Stimulated activated memory B cell treated with anti-CD40 and anti-IgM and Interleukin-4, amounts not matched to agents 10 μg/mL and 1 μg/mL and 100 μg/mL, for 72 hours (primary cell): ENCODE measurements around the gene HS6ST2.

ENCODE experiments used
- ATAC-seq: fragments of 150-1000 bp; cut with Tn5 transposase; 2 replicates; pipeline ENCODE4 v1.10.0; 2021
- H3K27ac Mint-ChIP-seq: one replicate; pipeline ENCODE4 v1.8.0; 2022; ENCODE audit warnings: mild to moderate bottlenecking, mixed read lengths
- H3K27me3 Mint-ChIP-seq: one replicate; pipeline ENCODE4 v1.8.0; 2022; ENCODE audit warnings: mixed read lengths
- H3K36me3 Mint-ChIP-seq: one replicate; pipeline ENCODE4 v1.8.0; 2022; ENCODE audit warnings: mixed read lengths
- H3K4me1 Mint-ChIP-seq: one replicate; pipeline ENCODE4 v1.8.0; 2022; ENCODE audit warnings: mixed read lengths
- H3K4me3 Mint-ChIP-seq: one replicate; pipeline ENCODE4 v1.8.0; 2022; ENCODE audit warnings: mild to moderate bottlenecking, moderate library complexity, mixed read lengths
- H3K9me3 Mint-ChIP-seq: one replicate; pipeline ENCODE4 v1.8.0; 2022; ENCODE audit warnings: mixed read lengths

Gene HS6ST2

DNA sequence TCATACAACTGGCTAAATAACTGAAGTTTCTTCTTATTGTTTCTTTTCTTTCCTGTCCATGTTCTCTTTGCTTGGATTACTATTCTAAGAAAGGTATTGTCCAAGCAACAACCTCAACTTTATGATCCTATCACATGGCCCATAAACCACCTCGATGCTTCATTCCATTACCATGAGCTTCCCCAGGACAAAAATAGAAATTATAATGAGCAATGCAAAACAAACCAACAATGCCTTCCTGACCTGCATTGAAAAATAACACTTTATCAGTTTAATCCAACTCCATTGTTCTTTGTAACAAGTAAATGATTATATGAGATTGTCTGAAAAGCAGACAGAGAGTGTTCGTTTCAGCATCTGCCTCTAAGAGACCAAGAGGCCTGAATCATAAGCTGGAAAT is 148.8 kb downstream of the HS6ST2 start:
- Mint-ChIP-seq H3K27ac (no peak overlapping the region), H3K4me3 (no peak overlapping the region), H3K36me3 (no peaks in the 10 kb centered on the region), H3K4me1 (no peaks in the 10 kb centered on the region), H3K27me3 (no peaks in the 10 kb centered on the region), H3K9me3 (no peaks in the 10 kb centered on the region)
- no peak for ATAC-seq

DNA sequence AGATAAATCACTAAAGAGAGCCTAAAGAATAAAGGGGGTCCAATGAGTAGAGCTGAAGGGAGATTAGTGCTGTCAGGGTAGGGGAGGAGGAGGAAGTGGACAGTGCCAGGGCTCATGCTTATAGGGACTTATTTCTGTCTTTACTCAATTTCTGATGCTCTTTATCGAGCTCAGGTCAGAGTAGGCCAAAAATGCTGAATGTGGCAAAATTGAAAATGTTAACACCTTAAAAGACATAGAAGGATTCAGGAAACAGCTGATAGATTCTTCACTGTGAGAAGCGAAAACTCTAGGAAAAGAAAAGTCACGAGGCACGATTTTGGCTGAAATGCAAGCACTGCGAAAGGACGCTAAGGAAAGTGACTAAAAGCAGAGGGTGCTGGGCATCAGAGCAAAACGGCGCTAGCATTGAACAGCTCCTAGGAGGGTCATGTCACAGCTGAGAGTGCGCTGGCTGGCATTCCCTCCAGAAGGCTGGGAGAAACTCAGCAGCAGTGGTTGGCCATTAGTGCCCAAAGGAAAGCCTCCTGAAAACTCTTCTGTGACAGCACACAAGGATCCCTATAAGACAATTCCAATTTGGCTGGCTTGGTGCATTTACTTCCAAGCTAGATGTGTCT is 150.9 kb downstream of the HS6ST2 start:
- no peak overlapping the region for H3K27ac Mint-ChIP-seq
- H3K27me3 Mint-ChIP-seq: no peaks in the 10 kb centered on the region
- H3K36me3 Mint-ChIP-seq: no peaks in the 10 kb centered on the region
- no peak overlapping the region for H3K4me3 Mint-ChIP-seq
- no peaks in the 10 kb centered on the region for H3K9me3 Mint-ChIP-seq
- no peaks in the 10 kb centered on the region for H3K4me1 Mint-ChIP-seq
- ATAC-seq: no peak

DNA sequence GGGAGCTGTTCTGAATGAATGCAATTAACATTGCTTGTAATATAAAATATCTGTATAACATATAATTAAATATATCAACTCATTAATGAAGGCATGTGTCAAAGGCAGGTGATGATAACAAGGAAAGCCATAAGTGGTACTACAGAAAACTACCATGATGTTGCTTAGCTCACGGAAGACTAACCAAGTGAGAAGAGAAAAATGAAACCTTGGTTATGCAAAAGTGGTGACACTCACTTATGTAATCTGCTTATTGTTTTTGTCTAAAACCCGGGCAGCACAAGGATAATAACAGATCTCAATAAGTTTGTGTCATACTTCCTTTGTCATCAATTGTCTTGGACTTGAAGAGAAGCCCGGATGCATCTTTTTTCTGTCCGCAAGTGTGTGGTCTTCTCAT is 156.4 kb downstream of the HS6ST2 start:
- Mint-ChIP-seq H3K27ac (no peak overlapping the region), H3K4me1 (no peaks in the 10 kb centered on the region)
- ATAC-seq: no peak

DNA sequence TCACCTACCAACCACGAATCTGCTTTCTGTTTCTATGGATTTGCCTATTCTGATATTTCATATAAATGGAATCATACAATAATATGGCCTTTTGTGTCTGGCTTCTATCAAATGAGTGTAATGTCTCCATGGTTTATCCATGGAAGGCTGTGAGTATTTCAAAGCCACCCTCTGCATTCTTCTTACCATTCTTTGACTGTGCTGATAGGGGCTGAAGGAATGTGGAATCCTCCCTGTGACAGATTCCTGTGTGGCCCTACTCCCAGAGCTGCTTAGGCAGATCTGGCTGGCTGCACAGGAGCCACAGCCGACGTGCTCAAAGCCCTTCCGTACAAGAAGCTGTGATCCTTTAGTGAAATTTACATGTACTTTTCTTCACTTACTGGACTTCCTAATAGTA is 163.2 kb downstream of the HS6ST2 start:
- H3K36me3 Mint-ChIP-seq: no peaks in the 10 kb centered on the region
- no peak for ATAC-seq
- H3K4me1 Mint-ChIP-seq: no peaks in the 10 kb centered on the region
- H3K27ac Mint-ChIP-seq: no peak overlapping the region
- no peaks in the 10 kb centered on the region for H3K27me3 Mint-ChIP-seq
- H3K9me3 Mint-ChIP-seq: no peaks in the 10 kb centered on the region
- H3K4me3 Mint-ChIP-seq: no peak overlapping the region

More for the DNA sequence above, 156.4 kb downstream of the HS6ST2 start:
- Mint-ChIP-seq H3K36me3 (no peaks in the 10 kb centered on the region), H3K4me3 (no peak overlapping the region), H3K9me3 (no peaks in the 10 kb centered on the region), H3K27me3 (no peaks in the 10 kb centered on the region)

DNA sequence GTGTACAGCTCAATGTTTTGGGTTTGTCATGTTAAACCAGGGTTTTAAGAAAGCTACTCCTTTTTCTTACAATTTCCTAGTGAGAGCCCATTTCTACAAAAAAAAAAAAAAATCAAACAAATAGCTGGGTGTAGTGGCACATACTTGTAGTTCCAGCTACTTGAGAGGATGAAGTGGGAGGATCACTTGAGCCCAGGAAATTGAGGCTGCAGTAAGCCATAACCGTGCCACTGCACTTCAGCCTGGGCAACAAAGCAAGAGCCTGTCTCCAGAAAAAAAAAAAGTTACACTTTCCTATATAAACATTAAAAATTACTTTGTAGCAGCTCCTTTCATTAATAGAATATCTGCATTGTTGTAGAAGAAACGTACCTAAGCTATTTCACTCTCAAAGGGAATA is 166.7 kb downstream of the HS6ST2 start:
- H3K4me3 Mint-ChIP-seq: no peak overlapping the region
- H3K9me3 Mint-ChIP-seq: no peaks in the 10 kb centered on the region
- no peaks in the 10 kb centered on the region for H3K36me3 Mint-ChIP-seq
- H3K4me1 Mint-ChIP-seq: no peaks in the 10 kb centered on the region
- no peak overlapping the region for H3K27ac Mint-ChIP-seq
- no peak for ATAC-seq
- H3K27me3 Mint-ChIP-seq: no peaks in the 10 kb centered on the region

DNA sequence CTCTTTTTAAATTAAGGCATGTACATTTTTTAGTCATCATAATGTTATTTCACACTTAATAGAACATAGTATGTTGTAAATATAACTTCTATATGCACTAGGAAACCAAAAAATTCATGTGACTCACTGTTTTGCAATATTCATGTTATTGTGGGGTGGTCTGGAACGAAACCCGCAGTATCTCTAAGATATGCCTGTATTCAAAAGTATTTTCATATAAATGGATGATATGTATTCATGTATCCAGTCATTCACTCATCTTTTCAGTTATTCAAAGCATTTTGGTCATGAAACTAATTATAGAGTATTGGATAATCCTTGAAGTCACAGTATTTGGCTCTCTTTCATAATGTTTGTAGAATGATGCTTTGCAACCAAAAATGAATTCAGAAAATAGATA is 168.1 kb downstream of the HS6ST2 start:
- no peaks in the 10 kb centered on the region for H3K4me1 Mint-ChIP-seq
- no peak overlapping the region for H3K4me3 Mint-ChIP-seq
- no peak for ATAC-seq
- H3K27me3 Mint-ChIP-seq: no peaks in the 10 kb centered on the region
- no peak overlapping the region for H3K27ac Mint-ChIP-seq
- H3K9me3 Mint-ChIP-seq: no peaks in the 10 kb centered on the region
- H3K36me3 Mint-ChIP-seq: no peaks in the 10 kb centered on the region

DNA sequence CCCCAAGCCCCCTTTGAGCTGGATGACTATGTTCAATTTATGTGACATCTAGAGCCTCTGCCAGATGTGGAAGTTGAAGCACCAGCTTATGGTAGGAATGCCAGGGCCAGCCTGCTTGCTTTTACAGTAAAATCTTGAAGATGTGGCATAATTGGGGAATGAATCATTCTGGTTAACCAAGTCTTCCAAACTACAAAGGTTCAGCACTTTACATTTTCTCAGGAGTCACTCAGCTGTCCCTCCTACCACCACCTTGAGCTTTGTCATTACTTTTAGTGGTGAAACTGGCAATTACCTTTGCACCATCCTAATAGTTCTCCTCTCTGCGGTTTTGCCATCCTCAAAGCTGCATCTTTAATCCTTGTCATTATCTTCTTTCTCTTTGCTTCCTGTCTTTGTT is 172.2 kb downstream of the HS6ST2 start:
- ATAC-seq: no peak
- Mint-ChIP-seq H3K4me3 (no peak overlapping the region), H3K9me3 (no peaks in the 10 kb centered on the region), H3K36me3 (no peaks in the 10 kb centered on the region), H3K27ac (no peak overlapping the region), H3K4me1 (no peaks in the 10 kb centered on the region), H3K27me3 (no peaks in the 10 kb centered on the region)

DNA sequence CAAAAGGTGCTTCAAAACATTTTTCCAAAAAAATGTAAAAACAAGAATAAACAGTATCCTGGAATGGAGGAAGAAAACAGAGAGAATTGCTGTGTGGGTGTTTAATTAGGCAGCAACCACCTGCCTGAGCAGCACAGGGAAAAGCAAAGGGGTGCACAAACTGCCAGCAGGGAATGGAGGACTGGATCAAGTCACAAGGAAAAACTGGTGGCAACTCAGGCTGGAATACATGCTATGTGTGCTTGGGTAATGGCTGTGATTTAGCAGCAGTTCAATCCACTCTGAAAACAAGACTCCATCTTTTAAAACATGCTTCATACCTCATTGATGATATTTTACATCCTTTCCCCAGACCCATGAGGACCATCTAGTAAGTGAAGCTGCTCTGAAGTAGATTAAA is 179.5 kb downstream of the HS6ST2 start:
- Mint-ChIP-seq H3K36me3 (no peaks in the 10 kb centered on the region), H3K27ac (no peak overlapping the region), H3K9me3 (no peaks in the 10 kb centered on the region), H3K27me3 (peaks cover 8% of the 10 kb centered on the region), H3K4me1 (peaks cover 5% of the 10 kb centered on the region), H3K4me3 (no peak overlapping the region)
- no peak for ATAC-seq

DNA sequence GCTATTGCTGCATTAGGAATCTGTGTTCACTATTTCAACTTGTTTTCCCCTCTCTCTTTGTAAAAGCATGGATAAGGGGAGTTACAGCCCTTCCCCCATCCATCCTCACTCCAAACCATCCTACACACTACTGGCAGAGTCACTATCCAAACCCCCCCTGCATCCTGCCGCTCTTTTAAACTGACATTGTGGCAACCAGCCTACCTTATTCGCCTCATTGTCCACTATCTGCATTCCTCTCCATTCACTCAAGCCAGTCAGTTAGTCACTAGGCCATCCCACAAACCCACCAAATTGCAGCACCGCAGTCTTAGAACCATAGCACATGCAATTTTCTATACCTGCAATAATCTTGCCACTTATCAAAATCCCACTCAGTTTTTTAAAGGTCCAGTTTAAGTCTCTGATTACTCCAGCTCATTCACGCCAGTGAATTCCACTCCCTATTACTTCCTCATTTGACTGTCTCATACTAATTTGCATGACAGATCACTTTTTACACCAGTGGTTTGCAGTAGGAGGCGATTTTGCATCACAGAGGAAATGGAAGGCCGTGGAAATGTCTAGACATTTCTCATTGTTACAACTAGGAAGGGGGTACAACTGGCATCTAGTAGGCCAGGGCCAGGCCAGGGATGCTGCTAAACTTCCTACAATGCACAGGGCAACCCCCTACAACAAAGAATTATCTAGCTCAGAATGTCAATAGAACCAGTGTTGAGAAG is 181.8 kb downstream of the HS6ST2 start:
- H3K27ac Mint-ChIP-seq: no peak overlapping the region
- H3K4me3 Mint-ChIP-seq: no peak overlapping the region
- no peaks in the 10 kb centered on the region for H3K36me3 Mint-ChIP-seq
- no peak for ATAC-seq
- H3K4me1 Mint-ChIP-seq: peaks cover 5% of the 10 kb centered on the region
- no peaks in the 10 kb centered on the region for H3K9me3 Mint-ChIP-seq
- H3K27me3 Mint-ChIP-seq: peaks cover 8% of the 10 kb centered on the region

DNA sequence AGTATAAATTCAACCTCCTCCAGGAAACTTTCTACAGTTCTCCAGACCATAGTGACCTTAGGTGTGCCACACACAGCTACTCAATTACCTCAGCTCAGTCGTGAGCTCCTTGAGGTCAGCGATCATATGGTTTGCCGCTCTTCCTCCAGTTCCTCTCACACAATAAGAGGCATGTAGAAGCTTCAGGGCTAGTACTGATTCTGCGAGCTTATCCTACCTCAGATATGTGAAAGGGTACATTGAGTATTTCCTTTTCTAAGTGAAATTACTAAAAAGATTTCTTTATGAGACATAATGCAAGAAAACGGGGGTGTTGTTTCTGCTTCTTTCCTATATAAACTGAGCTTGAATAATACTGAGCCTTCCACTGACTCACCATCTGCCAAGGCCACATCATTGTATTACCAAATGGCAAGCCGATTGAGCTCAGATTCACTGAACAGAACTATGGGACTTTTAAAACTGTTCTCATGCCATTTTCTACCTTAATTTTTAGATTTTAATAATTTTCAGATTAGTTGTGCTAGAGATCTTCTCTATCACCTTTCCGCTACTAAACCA is 183.1 kb downstream of the HS6ST2 start:
- Mint-ChIP-seq H3K36me3 (no peaks in the 10 kb centered on the region), H3K27me3 (peaks cover 8% of the 10 kb centered on the region), H3K4me1 (peaks cover 5% of the 10 kb centered on the region), H3K9me3 (no peaks in the 10 kb centered on the region), H3K4me3 (no peak overlapping the region), H3K27ac (no peak overlapping the region)
- no peak for ATAC-seq

DNA sequence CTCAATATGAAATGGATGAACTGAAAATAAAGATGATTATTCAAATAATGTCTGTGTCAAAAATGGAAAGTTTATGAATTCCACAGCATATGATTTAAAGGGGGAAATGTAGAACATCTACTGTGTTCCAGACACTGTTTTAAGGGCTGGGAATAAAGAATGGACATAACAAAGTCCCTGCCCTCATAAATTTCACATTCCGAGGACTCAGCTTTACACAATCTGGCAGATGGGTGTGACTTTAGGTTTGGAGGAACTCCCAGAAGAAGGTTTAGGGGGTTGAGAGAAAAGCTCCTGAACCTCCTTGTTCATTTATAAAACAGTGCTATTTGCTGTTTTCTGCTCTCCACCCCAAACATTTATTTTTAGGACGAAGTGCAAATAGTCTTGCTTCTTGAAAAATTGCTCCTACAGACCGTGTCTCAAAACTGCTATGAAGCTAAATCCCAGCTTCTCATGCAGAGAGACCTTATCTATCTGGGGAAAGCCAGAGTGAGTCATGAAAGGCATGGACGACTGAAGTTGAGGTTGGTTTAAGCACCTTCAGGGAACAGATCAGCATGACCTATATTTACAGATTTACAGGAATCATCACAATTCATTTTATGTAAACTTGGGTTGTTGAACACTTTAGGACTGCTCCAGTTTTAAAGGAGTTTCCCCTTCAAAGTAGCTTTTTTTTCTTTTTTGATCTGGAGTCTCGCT is 184.3 kb downstream of the HS6ST2 start:
- Mint-ChIP-seq H3K9me3 (no peaks in the 10 kb centered on the region), H3K4me3 (no peak overlapping the region), H3K27ac (no peak overlapping the region), H3K4me1 (peaks cover 5% of the 10 kb centered on the region), H3K27me3 (peaks cover 8% of the 10 kb centered on the region), H3K36me3 (no peaks in the 10 kb centered on the region)
- ATAC-seq: no peak

DNA sequence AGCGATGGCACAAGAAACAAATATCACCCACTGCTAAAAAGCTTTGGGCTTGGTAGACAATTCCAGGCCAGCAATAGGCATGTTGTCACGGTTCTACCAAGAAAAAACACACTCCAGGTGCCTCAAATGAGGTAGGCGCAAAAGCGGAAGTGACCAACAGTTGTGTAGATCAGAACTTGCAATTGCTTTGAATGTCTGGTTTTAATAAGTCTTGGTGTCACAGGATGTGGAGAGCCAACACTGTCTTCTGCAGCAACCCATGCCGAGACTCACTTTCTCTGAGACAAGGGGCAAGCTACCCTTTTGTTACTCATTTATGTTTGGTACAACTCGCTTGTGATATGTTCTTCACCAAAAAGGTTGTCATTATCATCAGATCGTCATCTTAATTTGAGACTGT is 188.8 kb downstream of the HS6ST2 start:
- peaks cover under 1% of the 10 kb centered on the region for H3K27me3 Mint-ChIP-seq
- no peaks in the 10 kb centered on the region for H3K9me3 Mint-ChIP-seq
- H3K4me3 Mint-ChIP-seq: no peak overlapping the region
- H3K27ac Mint-ChIP-seq: no peak overlapping the region
- no peaks in the 10 kb centered on the region for H3K4me1 Mint-ChIP-seq
- no peaks in the 10 kb centered on the region for H3K36me3 Mint-ChIP-seq
- no peak for ATAC-seq

DNA sequence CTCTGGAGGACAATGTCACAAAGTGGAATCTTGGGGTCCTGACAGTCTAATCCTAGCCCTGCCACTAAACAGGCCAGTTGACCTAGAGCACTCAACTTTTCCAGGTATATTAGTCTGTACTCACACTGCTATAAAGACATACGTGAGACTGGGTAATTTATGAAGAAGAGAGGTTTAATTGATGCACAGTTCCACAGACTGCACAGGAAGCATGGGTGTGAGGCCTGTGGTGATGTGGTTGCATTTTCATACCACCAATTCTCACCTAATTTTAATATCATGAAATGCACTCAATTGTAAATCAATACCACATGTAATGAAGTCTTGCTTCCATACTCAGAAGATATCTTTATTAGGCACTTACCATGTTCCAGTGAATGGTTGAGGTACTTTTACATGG is 192.0 kb downstream of the HS6ST2 start:
- no peak for ATAC-seq
- Mint-ChIP-seq H3K4me3 (no peak overlapping the region), H3K36me3 (no peaks in the 10 kb centered on the region), H3K27ac (no peak overlapping the region), H3K4me1 (no peaks in the 10 kb centered on the region), H3K27me3 (no peaks in the 10 kb centered on the region), H3K9me3 (no peaks in the 10 kb centered on the region)

DNA sequence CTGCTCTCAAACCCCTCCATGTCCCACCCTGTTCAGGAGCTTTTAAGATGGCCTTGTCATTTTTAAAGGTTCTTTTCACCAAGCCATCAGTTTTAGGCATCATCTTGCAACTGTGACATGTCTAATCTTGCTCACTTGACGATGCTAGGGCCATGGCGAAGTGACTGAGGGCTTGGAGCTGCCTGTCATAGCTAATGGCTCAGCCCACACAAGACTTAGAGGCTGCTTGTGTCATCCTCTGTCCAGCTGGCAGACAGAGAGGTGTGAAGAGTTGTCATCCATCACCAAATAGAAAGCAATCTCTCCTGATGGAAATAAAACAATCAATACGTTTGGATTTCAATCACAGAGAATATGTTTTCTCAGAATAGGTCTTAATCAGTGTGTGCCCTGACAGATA is 194.9 kb downstream of the HS6ST2 start:
- no peaks in the 10 kb centered on the region for H3K9me3 Mint-ChIP-seq
- no peaks in the 10 kb centered on the region for H3K4me1 Mint-ChIP-seq
- H3K36me3 Mint-ChIP-seq: no peaks in the 10 kb centered on the region
- H3K27me3 Mint-ChIP-seq: no peaks in the 10 kb centered on the region
- H3K4me3 Mint-ChIP-seq: no peak overlapping the region
- no peak overlapping the region for H3K27ac Mint-ChIP-seq
- ATAC-seq: no peak

DNA sequence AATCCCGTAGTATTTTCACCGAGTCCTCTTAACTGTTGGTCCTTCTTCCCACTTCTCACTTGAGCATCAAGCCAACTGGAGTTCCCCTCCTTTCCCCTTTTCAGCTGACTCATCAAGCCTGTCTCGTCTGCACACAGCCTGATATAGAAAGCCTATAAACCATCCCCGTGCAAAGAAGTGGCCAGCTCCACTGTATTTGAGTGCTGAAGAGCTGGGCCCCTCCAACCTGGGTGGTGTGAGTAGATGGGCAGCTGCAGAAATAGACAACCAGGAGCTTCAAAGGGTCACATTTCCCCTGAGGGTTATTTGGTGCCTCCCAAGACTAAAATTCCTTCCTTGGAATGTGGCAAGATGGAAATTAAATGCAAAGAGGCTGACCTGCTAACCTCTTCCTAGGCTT is 199.7 kb downstream of the HS6ST2 start:
- Mint-ChIP-seq H3K27ac (no peak overlapping the region), H3K4me1 (no peaks in the 10 kb centered on the region), H3K9me3 (no peaks in the 10 kb centered on the region), H3K27me3 (peaks cover 11% of the 10 kb centered on the region), H3K36me3 (no peaks in the 10 kb centered on the region), H3K4me3 (no peak overlapping the region)
- no peak for ATAC-seq
